Measurements from ENCODE around the gene CHRD.
A peak's percentile ranks its signal among the peaks of the same experiment; 100 is the strongest.

Gene CHRD

GRCh38 chr3:184354121-184354728 is 25.6 kb upstream of the CHRD start:
- no peak for DNase-seq (ENCODE audit: low read depth, low spot score)
- CTCF ChIA-PET, result interaction anchor here (0.6 to 4.5 kb wide), 24 partner anchors 8 to 423 kb away, joined by 3 to 46 read pairs (median 4); partner anchors contain the start of genes EPHB3 and FAM131A
- TF ChIP-seq CTCF (IDR thresholded peaks at IDR 0.05; ENCODE audit: insufficient read depth, low read length, missing control alignments), result peak; percentile 77
- POLR2A ChIA-PET, result no interaction called here
- no peak overlapping the region for H3K4me3 ChIP-seq (ENCODE audit: low read depth, low read length)

- no peak for TF ChIP-seq CTCF (IDR thresholded peaks at IDR 0.05; ENCODE audit: insufficient read depth, low read length, missing control alignments)
- ChIA-PET POLR2A (no interaction called here), CTCF (interaction anchor here (0.8 to 4.5 kb wide), 13 partner anchors 8 to 423 kb away, joined by 3 to 46 read pairs (median 6); partner anchors contain the start of gene FAM131A)
- H3K4me3 ChIP-seq (ENCODE audit: low read depth, low read length), result no peak overlapping the region
- DNase-seq (ENCODE audit: low read depth, low spot score), result no peak
Observed at GRCh38 chr3:184354754-184355153, 25.1 kb upstream of the CHRD start.

DNA sequence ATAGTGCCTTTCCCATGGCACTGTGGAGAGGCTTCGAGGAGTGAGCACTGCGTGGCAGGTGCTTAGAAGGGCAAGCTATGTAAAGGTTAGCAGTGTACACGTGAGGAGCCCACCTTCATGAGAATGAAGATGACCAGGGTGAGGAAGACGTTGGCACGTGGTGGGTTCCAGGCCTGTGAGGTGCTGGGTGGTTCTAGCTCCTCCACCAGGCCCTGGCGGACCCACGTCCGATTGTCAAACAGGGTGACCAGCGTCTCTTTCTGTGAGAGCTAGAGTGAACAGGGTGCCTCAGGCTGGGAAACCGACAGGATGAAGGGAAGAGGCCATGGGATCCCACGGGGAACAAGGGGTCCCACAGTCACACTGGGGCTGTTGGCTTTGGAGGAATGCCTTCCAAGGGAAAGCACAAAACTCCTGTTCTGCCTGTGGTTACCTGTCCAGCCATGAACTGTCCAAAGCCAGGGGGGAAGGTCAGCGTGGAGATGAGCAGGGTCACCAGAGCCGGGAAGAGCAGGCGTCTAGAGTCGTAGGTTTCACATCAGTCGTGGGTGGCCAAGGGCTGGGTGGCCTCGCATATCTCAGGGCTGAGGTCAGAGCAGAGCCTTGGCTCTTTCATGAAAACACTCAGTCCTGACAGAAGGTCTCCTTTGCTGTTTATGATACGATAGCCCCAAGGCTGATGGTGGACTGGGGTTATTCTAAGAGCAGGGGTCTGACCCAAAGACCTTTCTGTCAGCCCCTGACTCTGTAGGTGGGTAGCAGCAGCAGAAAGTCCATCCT is 24.4 kb upstream of the CHRD start:
- CTCF ChIA-PET, result interaction anchor here (0.8 to 4.5 kb wide), 13 partner anchors 8 to 187 kb away, joined by 3 to 46 read pairs (median 6); partner anchors contain the start of gene FAM131A
- POLR2A ChIA-PET, result no interaction called here
- TF ChIP-seq CTCF (IDR thresholded peaks at IDR 0.05; ENCODE audit: insufficient read depth, low read length, missing control alignments), result no peak
- no peak for DNase-seq (ENCODE audit: low read depth, low spot score)
- no peak overlapping the region for H3K4me3 ChIP-seq (ENCODE audit: low read depth, low read length)

GRCh38 chr3:184357248-184358123 is 22.4 kb upstream of the CHRD start:
- CTCF ChIA-PET, result interaction anchor here (1.2 to 3.9 kb wide), 4 partner anchors 9 to 14 kb away, joined by 5 to 20 read pairs (median 11); no protein-coding TSS in a partner anchor
- POLR2A ChIA-PET, result no interaction called here
- no peak for DNase-seq (ENCODE audit: low read depth, low spot score)
- TF ChIP-seq CTCF (IDR thresholded peaks at IDR 0.05; ENCODE audit: insufficient read depth, low read length, missing control alignments), result no peak
- no peak overlapping the region for H3K4me3 ChIP-seq (ENCODE audit: low read depth, low read length)

DNA sequence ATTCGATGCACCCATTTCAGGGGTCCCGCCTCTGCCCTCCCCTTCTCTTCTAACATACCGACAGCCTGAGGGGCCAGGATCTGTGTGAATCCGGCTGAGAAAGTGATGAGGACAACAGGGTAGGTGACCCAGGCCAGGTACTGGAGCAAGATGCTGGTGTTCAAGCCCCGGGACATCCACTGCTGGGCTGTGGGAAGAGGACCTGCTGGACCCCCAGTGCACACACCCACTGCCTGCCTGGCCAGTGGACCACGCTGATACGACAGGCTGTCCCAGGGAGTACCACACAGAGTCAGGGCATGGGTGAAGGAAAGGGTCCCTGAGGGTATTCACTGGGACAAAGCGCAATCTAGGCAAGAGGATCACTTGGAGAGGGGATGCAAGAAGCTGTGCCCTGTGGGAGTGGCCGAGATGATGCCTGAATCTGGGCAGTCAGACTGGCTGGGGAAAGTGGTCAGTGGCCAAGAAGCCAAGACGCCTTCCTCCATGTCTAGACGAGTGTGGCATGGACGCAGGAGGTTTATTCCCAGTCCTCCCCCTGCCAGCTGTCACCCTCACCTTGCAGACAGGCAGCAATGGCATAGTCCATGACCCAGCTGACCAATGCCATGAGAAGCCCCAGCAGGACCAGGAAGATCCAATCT is 21.6 kb upstream of the CHRD start:
- H3K4me3 ChIP-seq (ENCODE audit: low read depth, low read length), result no peak overlapping the region
- ChIA-PET CTCF (interaction anchor here (2.7 to 3.9 kb wide), 3 partner anchors 10 to 156 kb away, joined by 9 to 20 read pairs (median 17); no protein-coding TSS in a partner anchor), POLR2A (no interaction called here)
- DNase-seq (ENCODE audit: low read depth, low spot score), result no peak
- no peak for TF ChIP-seq CTCF (IDR thresholded peaks at IDR 0.05; ENCODE audit: insufficient read depth, low read length, missing control alignments)

Measured in AG04449 (cell line).